Fibroblast of peridontal ligament (primary cell): ENCODE results near the gene ZNF543.
"Not testable (repeated sequence)": the region's sequence is repeated elsewhere in the genome, so short reads cannot be mapped to it uniquely, and the experiment has no call there.

Experiments
- DNase-seq: peaks from one replicate; pipeline ENCODE4 v3.0.0-alpha.2; 2010; ENCODE audit errors: extremely low read depth

Gene ZNF543

DNA sequence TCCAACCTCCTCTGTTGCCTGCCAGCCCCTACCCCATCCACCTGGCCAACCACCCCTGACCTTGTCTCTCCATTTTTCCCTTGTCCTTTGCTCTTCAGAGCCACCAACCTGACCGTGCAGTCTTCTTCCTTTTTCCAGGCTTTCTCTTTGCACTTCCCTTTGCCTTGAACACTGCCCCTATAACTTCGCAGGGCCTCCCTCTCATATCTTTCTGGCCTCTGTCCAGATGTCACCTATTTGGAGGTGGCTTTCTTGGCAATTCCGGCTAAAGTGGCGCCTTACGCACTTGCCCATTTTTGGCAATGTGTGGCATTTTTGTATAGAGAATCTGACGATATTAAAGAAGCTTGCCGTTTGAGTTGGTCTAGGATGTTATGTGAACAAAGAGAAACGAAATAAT is 844 bp downstream of the ZNF543 start:
- no peak for DNase-seq

DNA sequence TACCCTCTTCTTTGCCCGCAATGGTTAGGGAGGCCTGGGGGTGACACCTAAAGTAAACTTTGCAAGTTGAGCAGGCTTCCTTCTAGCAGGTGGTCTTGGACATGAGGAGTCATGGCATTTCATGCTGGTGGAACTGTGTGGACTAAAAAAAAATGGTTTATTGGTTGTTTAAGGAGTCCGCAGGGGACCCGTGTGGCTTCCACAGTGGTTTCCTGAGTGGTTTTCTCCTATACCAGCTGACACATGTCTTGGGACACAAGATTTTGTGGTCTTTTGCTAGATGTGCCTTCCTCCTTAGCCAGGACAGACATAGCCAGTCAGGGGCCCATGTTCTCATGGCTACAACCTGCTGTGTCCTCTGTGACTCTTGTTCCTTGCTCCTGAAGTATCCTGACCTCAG is 1.5 kb downstream of the ZNF543 start:
- no peak for DNase-seq

DNA sequence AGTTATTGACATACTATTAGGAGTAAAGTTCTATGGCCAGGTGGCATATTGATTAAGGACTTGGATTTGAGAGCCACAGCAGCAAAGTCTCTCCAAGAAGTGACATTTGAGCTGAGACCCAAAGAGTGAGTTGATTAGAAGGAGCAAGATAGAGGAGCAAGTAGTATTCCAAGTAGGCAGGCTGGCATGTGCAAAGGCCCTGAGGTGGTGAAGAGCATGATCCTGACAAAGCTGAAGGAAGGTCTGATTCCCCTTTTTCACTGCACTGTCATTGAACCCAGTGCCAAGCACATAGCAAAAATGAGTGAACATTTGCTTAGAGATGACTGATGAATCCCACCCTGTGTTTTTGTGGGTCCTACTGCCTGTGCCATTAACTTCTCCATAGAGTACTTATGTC is 4.7 kb downstream of the ZNF543 start:
- DNase-seq = no peak

DNA sequence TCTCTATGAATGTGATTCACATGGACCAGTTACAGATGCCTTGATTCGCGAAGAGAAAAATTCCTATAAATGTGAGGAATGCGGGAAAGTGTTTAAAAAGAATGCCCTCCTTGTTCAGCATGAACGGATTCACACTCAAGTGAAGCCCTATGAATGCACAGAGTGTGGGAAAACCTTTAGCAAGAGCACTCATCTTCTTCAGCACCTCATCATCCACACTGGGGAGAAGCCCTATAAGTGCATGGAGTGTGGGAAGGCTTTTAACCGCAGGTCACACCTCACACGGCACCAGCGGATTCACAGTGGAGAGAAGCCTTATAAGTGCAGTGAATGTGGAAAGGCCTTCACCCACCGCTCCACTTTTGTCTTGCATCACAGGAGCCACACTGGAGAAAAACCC is 7.7 kb downstream of the ZNF543 start:
- DNase-seq = no peak

DNA sequence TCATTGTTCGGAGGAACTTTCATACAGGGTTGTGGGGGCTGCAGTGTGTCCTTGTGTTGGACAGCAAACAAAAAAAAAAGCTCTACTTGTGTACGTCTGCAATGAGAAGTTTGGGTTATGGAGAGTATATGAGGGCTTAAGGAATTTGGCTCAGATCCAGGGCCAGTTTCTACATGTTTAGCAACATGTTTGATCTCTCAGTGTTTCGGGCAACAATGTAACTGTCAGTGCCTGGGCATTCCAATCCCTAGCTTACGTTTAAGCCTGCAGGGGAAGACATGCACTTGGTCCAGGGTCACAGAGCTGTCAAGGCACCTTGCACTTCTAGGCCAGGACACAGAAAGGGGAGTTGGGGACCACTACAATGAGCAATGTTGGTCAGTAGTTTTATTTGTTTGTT is 13.9 kb downstream of the ZNF543 start:
- peak; percentile 10 for DNase-seq

DNA sequence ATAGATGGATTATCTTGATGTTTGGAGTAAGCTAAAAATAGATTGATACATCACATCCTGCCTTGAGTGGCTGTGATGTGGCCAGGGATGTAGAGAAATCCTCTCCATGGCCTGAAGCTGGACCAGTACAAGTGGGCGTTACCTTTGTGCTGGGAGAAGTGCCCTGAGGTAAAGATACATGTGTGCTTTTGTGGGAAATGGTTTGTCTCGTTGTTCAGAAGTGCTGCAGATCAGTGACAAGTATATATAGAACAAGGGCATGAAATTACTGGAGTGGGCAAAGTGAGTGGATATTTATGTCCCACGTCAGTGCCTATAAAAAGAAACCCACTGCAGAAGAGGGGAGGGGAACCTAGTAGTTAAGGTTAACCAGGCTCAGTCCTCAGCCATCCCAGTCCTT is 18.6 kb downstream of the ZNF543 start:
- DNase-seq = peak; percentile 27

DNA sequence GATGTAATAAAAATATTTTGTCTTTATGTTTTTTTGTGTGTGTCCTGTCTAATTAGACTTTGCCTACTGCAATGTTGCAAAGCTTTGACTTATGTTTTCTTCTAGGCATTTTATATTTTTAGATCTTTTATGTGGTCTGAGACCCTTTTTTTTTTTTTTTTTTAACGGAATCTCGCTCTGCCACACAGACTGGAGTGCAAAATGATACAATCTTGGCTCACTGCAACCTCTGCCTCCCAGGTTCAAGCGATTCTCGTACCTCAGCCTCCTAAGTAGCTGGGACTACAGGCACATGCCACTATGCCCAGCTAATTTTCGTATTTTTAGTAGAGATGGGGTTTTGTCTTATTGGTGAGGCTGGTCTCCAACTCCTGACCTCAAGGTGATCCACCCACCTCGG is 22.3 kb downstream of the ZNF543 start:
- DNase-seq = no peak

DNA sequence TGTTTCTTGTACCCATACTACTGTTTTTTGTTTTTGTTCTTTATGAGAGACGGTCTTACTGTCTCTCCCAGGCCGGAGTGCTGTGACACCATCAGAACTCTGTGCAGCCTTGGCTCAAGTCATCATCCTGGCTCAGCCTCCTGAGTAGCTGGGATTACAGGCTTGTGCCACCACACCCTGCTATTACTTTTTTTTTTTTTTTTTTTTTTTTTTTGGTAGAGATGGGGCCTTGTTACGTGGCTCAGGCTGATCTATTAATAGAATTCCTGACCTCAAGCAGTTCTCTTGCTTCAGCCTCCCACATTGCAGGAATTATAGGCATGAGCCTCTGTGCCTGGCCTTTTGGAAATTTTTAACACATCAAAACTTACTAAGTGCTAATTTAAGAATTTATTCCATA is 27.9 kb downstream of the ZNF543 start:
- DNase-seq = peak; percentile 57

DNA sequence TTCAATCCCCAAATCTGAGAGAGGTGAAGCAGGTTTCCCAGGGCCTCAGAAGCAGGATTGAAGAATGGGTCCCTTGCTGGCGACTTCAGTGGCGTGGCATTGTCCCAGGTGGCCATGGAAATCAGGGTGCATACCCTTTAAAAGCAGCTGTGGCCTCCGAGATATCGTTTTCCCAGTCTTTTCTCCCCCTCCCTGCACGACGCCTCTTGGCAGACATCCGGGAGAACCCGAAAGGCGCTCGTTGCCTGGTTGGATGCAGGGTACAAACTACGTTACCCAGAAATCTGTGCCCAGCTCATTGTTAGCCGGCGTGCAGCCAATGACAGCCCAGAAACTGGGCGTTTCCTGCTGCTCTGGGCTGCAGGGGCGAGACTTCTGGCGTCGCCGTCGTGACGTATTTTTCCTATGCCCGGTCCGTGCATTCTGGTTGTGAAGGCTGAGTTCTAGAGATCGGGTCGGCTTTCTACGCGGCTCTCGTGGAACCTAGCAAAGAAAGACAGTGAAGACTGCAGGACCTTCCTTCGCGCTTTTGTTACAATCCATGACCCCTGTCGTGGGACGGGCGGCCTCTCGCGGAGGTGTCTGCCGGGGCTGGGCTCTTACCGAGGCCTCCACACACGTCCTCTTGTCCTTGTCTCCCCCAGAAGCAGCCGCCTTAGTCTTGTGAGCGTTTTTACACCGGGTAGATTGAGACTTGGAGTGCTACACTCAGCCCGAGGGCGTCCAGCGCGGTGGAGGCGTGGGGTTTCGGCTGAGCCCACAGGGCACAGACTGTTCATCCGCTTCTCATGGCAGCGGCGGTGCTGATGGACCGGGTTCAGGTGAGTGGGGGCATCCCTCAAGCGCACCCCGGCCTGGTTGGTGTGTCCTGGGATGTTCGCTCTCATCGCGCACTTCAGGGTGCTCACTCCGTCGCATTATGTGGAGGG is 30.9 kb downstream of the ZNF543 start, which contains the start of gene ZNF304:
Gene ZNF304 (plus strand): TSS at position 395 of the 929 bp plus-strand sequence. CDS start 394 bp downstream, at position 789.
- DNase-seq = peak; percentile 95

DNA sequence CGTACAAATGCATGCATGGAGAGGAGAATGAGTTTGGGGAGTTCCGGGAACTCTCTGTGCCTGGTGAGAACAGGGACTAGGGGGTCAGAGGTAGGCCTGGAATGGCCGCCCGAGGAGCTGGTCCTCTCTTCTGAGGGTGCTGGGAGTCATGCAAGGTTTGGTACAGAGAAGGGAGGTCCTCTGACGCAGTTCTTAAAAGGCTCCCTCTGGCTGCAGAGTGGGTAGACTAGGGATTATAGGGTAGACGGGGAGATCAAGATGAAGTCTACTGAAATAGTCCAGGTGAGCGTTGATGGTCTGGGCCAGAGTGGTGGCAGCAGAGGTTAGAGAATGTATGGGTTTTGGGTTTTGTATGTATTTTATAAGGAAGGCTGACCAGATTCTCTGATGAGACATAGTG is 31.6 kb downstream of the ZNF543 start:
- peak; percentile 12 for DNase-seq

DNA sequence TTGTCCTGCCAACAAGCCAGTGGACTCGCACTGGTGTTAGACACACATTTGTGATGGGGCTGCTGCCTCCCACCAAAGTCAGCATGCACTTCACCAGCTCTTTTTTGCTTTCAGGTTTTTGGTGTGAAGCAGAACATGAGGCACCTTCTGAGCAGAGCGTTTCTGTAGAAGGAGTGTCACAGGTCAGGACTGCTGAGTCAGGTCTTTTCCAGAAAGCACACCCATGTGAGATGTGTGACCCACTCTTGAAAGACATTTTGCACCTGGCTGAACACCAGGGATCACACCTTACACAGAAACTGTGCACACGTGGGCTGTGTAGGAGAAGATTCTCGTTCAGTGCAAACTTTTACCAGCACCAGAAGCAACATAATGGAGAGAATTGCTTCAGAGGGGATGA is 35.6 kb downstream of the ZNF543 start:
- no peak for DNase-seq

DNA sequence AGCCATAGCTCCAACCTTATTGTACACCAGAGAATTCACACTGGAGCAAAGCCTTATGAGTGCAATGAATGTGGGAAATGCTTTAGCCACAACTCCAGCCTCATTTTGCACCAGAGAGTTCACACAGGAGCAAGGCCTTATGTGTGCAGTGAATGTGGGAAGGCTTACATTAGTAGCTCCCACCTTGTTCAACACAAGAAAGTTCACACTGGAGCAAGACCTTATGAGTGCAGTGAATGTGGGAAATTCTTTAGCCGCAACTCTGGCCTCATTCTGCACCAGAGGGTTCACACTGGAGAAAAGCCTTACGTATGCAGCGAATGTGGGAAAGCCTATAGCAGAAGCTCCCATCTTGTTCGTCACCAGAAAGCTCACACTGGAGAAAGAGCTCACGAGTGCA is 37.1 kb downstream of the ZNF543 start:
- DNase-seq = no peak

DNA sequence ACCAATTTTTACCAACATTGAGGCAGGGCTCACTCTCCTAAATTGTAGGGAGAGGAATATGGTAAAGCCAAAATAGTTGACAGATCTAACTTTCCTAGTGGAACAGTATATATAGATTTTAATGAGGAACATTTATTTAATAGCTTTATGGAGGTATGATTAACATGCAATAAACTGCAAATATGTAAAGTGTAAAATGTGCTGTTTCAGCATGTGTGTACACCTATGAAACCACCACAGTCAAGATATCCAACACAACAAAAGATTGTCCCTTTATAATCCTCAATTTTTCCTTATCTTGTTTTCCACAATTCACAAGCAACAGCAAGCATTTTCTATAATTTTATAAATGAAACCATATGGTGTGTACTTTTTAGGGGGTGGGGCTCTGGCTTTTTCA is 39.0 kb downstream of the ZNF543 start:
- DNase-seq = no peak

DNA sequence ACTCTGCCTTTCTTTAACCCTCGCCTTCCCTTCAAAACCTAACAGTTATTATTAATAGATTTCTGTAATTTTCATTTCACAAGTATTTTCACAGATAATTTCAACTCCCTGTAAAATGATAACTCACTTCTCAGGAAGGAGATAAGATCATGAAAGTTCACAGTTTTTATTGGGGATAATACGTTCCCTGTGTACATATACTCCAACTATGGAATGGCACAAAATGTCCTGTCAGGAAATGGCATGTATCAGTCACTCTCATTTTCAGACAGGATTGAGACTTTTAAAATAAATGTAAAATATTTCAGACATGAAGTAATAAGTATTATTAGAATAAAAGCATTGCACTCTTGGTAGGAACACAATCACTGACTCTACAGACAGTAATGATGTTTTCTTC is 42.1 kb downstream of the ZNF543 start:
- DNase-seq = no peak

DNA sequence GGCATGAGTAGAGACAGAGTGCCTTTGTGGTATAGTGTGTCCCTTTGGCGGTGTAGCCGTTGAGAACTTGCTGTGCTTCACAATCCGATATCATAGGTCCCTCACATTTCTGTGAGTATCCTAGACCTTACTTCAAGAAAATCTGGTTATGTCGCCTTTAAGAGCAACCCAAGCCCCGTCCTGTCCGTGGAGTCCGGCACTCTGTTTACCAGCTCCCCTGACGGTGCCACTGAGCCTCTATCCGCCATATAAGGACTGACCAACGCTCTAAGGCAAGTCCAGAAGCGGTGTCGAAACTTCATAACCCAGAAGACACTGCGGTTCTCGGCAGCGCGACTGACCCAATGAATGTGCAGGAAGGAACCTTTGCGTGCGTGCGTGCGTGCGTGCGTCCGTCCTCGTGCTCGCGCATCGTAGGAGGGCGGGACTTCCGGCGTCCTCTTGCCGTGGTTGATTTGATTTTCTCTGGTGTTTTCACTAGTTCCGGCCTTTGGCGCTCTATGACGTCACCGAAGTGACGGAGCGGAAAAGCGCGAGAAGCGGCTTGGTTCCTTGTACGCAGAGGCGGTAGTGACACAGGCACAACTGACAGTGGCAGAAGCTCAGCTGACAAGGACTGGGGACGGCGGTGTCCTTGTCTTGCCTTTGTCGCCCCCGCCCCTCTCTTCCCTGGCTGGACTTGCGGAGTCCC is 42.9 kb downstream of the ZNF543 start, which contains the start of the genes TRAPPC2B and ZNF547:
Gene TRAPPC2B (plus strand): TSS at position 555 of the 691 bp plus-strand sequence. CDS start 1,283 bp downstream, outside the sequence.
Gene ZNF547 (plus strand): TSS at position 555 of the 691 bp plus-strand sequence. CDS start 5,005 bp downstream, outside the sequence.
- peak; percentile 100 for DNase-seq

DNA sequence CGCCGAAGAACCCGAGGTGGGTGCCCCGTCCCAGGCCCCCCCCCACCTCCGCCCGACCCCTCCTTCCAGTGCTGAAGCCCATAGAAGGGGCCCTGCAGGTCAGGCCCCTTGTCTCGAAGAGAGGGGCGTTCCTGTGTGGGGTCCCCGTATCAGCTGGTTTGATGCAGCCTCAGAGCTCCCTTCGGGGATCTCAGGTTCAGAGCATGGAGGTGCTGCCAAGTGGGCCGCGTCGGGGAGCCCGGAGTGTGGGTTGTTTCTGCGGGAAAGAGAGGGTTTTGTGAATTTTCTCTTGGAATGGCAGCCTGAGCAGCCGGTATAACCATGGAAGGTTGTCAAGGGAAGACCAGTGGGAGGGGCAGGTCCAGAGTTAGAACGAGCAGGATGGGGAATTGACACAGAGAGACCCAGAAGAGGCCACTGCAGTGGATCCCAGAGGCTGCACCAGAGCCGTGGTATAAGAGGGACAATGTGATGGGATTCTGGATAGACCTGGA is 43.5 kb downstream of the ZNF543 start:
- DNase-seq = peak; percentile 30

DNA sequence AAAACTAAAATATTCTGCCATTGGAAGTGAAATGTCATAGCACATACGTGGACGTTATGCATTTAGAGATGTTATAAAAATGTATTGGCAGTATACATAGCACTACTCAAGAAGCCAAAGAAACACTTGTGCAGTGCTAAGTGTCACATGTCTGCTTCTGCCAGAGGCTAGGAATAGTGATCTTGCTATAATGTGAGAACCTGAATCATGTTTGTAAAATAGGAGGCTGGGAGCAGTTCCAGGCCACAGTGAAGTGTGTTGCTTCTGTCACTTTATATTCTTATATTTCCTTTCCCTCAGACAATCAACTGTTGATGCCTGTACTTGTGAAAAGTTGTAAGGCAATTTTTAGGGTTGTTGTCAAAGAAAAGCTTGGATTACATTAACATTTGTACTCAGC is 46.5 kb downstream of the ZNF543 start:
- no peak for DNase-seq

DNA sequence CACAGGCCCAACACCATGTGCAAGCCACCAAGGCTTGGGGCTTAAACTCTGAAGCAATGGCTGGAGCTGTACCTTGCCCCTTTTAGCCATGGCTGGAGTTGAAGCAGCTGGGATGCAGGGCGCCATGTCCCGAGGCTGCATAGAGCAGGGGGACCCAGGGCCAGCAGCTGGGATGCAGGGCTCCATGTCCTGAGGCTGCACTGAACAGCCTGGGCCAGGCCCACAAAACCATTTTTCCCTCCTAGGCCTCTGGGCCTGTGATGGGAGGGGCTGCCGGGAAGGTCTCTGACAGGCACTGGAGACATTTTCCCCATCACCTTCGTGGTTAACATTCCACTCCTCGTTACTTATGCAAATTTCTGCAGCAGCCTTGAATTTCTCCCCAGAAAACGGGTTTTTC is 53.9 kb downstream of the ZNF543 start:
- DNase-seq = no peak

DNA sequence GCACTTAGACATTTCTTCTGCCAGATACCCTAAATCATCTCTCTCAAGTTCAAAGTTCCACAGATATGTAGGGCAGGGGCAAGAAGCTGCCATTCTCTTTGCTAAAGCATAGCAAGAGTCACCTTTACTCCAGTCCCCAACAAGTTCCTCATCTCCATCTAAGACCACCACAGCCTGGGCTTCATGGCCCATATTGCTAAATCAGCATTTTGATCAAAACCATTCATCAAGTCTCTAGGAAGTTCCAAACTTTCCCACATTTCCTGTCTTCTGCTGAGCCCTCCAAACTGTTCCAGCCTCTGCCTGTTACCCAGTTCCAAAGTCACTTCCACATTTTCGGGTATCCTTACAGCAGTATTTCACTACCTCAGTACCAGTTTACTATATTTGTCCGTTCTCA is 54.4 kb downstream of the ZNF543 start:
- DNase-seq = not testable (repeated sequence)

DNA sequence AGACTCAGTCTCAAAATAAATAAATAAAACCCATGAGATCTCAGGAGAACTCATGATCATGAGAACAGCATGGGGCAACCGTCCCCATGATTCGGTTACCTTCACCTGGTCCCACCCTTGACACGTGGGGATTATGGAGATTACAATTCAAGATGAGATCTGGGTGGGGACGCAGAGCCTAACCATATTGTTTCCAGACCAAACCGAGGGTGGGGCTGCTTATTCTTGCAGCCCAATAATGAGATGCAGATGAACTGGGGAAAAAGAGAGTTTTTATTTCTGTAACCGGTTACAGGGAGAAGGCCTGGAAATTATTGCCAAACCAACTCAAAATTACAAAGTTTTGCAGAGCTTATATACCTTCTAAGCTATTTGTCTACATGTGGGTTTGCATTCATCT is 55.9 kb downstream of the ZNF543 start:
- DNase-seq = no peak

DNA sequence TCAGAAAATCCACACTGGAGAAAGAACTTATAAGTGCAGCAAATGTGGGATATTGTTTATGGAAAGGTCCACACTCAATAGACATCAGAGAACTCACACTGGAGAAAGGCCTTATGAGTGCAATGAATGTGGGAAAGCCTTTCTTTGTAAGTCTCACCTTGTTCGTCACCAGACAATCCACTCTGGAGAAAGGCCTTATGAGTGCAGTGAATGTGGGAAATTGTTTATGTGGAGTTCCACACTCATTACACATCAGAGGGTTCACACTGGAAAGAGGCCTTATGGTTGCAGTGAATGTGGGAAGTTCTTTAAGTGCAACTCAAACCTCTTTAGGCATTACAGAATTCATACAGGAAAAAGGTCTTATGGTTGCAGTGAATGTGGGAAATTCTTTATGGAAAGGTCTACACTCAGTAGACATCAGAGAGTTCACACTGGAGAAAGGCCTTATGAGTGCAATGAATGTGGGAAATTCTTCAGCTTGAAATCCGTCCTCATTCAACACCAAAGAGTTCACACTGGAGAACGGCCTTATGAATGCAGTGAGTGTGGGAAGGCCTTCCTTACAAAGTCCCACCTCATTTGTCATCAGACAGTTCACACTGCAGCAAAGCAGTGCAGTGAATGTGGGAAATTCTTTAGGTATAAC is 57.4 kb downstream of the ZNF543 start:
- DNase-seq = no peak
